HG02642 (cell line): ENCODE measurements around the gene MRPS25.
"Not testable (repeated sequence)": the region's sequence is repeated elsewhere in the genome, so short reads cannot be mapped to it uniquely, and the experiment has no call there.

Experiments used
- ATAC-seq: cut with Tn5 transposase; IDR thresholded peaks from one replicate; pipeline ENCODE4 v1.9.1; 2021; ENCODE audit warnings: mild to moderate bottlenecking; ENCODE audit not compliant: unreplicated experiment, poor library complexity

The MRPS25 gene

DNA sequence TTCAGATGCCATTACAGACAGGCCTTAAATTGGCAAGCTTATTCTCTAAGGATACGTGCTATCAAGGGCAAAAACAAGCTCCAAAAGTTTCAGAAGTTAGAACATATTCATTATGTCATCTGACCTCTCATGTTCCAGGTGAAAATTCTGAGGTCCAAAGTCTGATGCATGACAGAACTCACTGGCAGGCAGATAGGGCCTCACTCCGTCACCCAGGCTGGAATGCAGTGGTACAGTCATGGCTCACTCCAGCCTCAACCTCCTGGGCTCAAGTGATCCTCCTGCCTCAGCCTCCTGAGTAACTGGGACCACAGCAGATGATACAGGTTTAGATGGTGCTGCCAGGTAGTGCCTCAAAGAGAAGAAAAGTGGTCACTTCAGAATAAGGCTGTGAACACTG lies 15.5 kb downstream of the MRPS25 start:
- ATAC-seq: no peak

- ATAC-seq: no peak
Observed at GRCh38 chr3:15045667-15046066, 19.4 kb downstream of the MRPS25 start.

DNA sequence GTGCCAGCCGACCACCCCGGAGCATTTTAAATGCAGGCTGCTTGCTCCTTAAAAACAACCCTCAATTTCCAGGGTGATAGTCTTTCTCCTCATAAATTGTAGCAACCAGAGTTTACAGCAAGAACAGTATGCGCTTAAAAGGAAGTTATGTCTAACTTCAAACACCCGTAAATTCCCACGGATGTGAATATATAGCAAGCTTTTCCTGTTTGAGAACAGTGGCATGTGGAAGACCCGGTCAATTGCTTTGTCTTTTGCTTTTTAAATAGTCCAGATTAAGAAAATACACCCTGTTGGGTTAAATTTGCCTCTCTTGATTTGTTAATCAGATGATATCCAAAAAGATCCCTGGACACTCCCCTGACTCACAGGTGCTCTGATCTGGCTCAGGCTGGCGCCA lies 20.8 kb downstream of the MRPS25 start:
- ATAC-seq: no peak

DNA sequence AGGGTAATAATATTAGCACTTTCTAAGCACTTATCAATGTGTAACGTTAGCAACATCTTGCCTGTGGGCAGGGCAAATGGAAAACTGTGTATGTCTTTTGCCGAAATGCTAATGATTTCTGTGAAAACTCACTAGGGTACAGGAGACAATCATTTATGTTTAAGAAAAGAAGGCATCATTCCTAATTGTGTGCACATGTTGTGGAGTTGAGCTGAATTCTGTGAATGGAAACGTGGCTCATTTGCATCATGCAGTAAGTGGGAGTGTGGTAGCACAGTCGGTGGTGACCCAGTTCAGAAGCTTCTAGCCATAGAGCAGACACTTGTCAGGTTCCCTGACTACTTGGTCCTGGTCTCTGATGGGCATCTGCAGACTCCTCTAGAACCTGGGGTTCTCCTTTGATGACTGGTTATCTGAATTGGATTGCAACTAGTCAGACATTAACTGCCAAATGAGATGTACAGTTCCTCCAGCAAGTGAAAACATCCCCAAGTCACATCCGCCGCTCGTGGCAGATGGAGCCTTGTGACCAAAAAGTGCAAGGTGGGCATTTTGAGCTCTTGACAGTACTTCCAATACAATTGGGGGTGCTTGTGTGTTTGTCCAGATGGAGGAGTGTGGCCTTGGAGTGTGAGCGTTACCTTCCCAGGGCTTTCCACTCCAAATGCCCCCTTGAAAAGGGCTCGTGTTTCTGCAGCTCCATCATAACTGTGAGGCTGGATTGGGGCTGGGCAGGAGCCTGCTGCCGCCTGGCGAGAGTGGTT lies 21.5 kb downstream of the MRPS25 start:
- ATAC-seq: no peak

DNA sequence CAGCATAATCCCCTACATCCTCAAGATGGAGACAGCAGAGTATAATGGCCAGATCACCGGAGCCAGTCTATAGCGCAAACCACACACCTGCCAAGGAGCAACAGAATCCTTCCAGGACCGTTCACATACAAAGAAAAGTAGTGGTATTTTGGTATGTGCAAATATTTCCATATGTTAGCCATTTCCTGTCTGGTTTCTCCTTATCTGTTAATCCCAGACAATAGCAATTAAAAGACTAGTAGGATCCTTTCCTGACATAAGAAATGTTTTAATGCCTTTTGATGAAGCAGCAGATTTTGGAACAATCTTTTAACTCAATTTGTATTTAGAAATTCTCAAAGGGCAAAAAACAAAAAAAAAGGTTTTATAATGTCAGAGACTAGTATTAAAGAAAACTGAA lies 22.2 kb downstream of the MRPS25 start:
- no peak for ATAC-seq

DNA sequence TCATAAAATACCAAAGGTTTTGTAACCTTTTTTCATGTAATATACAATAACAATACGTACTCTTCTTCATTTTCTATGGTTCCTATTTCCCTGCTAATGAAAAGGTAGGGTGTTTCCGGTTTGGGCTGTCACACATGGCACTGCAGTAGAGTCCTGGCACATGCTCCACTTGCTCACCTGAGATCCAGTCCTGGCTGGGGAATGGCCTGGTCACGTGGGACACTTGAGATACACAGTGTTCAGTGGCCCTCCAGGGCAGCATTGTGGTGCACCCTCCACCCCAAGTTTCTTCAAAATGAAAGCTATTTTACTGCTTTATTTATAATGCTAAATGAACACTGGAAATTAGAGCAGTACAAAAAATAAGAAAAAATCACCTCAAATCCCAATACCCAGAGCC lies 23.2 kb downstream of the MRPS25 start:
- ATAC-seq: no peak

DNA sequence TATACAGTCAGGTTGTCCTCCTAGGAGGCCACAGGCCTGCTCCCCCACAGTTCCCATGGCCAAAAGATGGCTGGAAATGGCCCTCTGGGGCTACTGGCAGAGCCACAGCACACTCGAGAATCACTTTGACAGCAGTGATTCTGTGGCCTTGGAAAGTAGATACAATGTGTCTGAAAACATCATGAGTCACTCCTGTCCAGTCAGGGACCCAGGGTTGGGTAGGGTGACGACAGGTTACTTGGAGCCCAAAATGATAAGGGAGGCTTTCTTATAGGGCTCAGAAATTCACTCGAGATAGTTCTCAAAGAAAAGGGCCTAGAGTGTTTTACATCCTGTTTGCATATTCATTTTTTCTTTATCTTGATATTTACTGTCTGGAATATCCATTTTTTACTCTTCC lies 24.3 kb downstream of the MRPS25 start:
- no peak for ATAC-seq

GRCh38 chr3:15038306-15038705 lies 26.8 kb downstream of the MRPS25 start:
- ATAC-seq: no peak

- no peak for ATAC-seq
Observed at GRCh38 chr3:15033103-15033502, 32.0 kb downstream of the MRPS25 start.

GRCh38 chr3:15032650-15033049 lies 32.5 kb downstream of the MRPS25 start:
- ATAC-seq: no peak

DNA sequence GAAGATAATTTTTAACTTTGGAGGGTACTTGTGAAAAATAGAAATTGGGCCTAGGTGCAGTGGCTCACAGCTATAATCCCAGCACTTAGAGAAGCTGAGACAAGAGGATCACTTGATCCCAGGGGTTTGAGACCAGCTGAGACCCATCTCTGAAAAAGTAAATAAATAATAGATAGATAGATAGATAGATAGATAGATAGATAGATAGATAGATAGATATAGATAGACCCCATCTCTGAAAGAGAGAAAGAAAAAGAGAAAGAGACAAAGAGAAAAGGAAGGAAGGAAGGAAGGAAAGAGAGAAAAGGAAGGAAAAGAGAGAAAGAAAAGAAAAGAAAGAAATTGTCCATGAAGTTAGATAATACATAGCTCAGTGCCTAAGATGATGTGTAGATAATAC lies 35.5 kb downstream of the MRPS25 start:
- ATAC-seq: no peak

GRCh38 chr3:15023719-15024118 lies 41.4 kb downstream of the MRPS25 start:
- no peak for ATAC-seq

GRCh38 chr3:15023249-15023648 lies 41.9 kb downstream of the MRPS25 start:
- ATAC-seq: no peak

GRCh38 chr3:15017191-15017590 lies 47.9 kb downstream of the MRPS25 start:
- ATAC-seq: no peak

DNA sequence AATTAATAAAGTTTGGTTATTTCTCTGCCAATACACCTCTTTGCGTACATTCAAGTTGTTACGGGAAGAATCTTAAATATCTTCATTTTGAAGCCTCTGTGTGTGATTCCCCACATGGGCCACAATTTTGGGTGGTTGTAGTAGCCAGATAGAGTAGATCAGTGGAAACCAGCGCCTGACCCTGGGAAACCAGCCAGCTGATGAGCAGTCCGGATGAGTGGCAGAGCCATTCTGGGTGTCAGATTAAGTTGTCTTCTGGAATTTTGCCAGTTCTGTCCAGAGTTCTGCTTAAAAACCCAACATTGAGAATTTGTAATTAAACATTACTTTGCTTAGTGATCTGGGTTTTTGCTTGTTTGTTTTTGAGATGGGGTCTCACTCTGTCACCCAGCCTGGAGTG lies 49.7 kb downstream of the MRPS25 start:
- ATAC-seq: no peak

DNA sequence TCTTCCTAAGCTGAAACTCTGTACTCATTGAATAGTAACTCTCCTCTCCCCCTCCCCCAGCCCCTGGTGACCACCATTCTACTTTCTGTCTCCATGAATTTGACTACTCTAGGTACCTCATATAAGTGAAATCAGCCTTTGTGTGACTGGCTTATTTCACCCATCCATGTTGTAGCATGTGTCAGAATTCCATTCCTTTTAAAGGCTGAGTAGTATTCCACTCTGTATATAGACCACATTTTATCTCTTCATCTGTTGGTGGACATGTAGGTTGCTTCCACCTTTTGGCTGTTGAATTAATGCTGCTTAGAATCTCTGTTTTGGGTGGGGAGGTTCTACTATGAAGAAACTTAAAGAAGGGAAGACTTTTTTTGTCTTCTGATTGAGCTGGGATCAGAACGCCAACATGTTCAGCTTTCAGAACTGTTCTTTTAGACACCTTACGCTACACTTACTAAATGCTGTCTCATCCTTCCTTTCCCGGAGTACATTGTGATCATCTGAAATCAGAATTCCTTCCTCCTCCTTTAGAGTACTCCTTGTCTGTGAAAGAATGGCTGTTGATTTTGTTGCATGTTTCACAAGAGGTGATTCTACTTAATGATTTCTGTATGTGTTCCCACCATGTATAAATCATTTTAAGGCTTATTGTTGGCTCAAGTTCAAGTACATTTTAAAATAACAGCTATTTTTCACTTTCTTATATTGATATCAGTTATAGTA lies 50.3 kb downstream of the MRPS25 start:
- no peak for ATAC-seq

GRCh38 chr3:15011174-15011573 lies 53.9 kb downstream of the MRPS25 start:
- ATAC-seq: no peak

GRCh38 chr3:15010664-15011063 lies 54.5 kb downstream of the MRPS25 start:
- ATAC-seq: no peak

- ATAC-seq: no peak
Observed at GRCh38 chr3:15009167-15009566, 55.9 kb downstream of the MRPS25 start.

- no peak for ATAC-seq
Observed at GRCh38 chr3:15007681-15008141, 57.4 kb downstream of the MRPS25 start.

- not testable (repeated sequence) for ATAC-seq
Observed at GRCh38 chr3:14999182-14999581, 65.9 kb downstream of the MRPS25 start.
